A549 (cell line): Measurements from ENCODE around the gene KCTD19. TPM values are rescaled to one million over a fixed set of nuclear protein-coding genes. Genes with fewer than 3 reads are reported as not detected.

Experiments used
- ATAC-seq, 2 experiments: fragments of 200-7000 bp in 1 of 2; fragments of >200 bp in 1 of 2; cut with Nextera tagmentation in 1 of 2; cut with Tn5 transposase in 1 of 2; 3 replicates each; pipeline versions ENCODE4 v1.8.0 to v1.9.1; 2018 to 2020; ENCODE audit warnings: mild to moderate bottlenecking in 1 of 2, moderate library complexity in 1 of 2
- CTCF ChIA-PET: fragments of 300-600 bp; sonication (Branson Sonifier 250); formaldehyde crosslinking; extraction: SDS; loops from one replicate; lab custom pipeline; 2021; ENCODE audit warnings: antibody characterized with exemption, inconsistent platforms; lab: Yijun Ruan, JAX
- POLR2A ChIA-PET: fragments of 350-600 bp; formaldehyde crosslinking; extraction: SDS; loops from one replicate; lab custom pipeline; 2021; ENCODE audit warnings: antibody characterized with exemption, inconsistent platforms; lab: Yijun Ruan, JAX
- DNase-seq, 2 experiments: peaks; one replicate each; pipeline versions ENCODE4 v3.0.0 to v3.0.0-alpha.2; 2011 to 2016; ENCODE audit warnings: low read depth in 1 of 2, low spot score in 1 of 2
- FAIRE-seq: peaks from 2 replicates; lab custom pipeline; 2011; peaks lifted over from hg19 to GRCh38; lab: Jason Lieb, UNC
- H3K27ac ChIP-seq, 2 experiments: fragments of >200 bp; sonication (Bioruptor Twin); formaldehyde crosslinking; 3 replicates each; pipeline ENCODE4 v1.5.1; 2016 to 2017
- H3K4me1 ChIP-seq: fragments of >200 bp; sonication (Bioruptor Twin); formaldehyde crosslinking; 3 replicates; pipeline ENCODE4 v1.6.1; 2016
- H3K4me2 ChIP-seq: fragments of >200 bp; sonication (Bioruptor Twin); formaldehyde crosslinking; 3 replicates; pipeline ENCODE4 v1.6.1; 2016
- H3K4me3 ChIP-seq: fragments of >200 bp; sonication (Bioruptor Twin); formaldehyde crosslinking; 3 replicates; pipeline ENCODE4 v1.5.1; 2016
- H3K9me3 ChIP-seq: fragments of >200 bp; sonication (Bioruptor Twin); formaldehyde crosslinking; 3 replicates; pipeline ENCODE4 v1.6.1; 2016
- BCL3 ChIP-seq: fragments of >200 bp; sonication (Bioruptor Twin); formaldehyde crosslinking; IDR thresholded peaks from 3 replicates; pipeline ENCODE4 v1.6.1; 2016
- CBX2 ChIP-seq: fragments of 200-600 bp; sonication (generic); IDR thresholded peaks from 2 replicates; pipeline ENCODE4 v1.6.1; 2016; ENCODE audit warnings: low read depth, mild to moderate bottlenecking, borderline replicate concordance
- CHD4 ChIP-seq: fragments of 200-600 bp; sonication (generic); IDR thresholded peaks from 2 replicates; pipeline ENCODE4 v1.6.1; 2016; ENCODE audit warnings: antibody characterized with exemption, mild to moderate bottlenecking, borderline replicate concordance
- CTCF ChIP-seq: fragments of >200 bp; sonication (Bioruptor Twin); formaldehyde crosslinking; IDR thresholded peaks from 3 replicates; pipeline ENCODE4 v1.5.1; 2016
- EP300 ChIP-seq, 2 experiments: fragments of >200 bp; sonication (Bioruptor Twin); formaldehyde crosslinking; IDR thresholded peaks; 2 replicates in 1 of 2; 3 replicates in 1 of 2; pipeline ENCODE4 v1.6.1; 2016 to 2017
- ESRRA ChIP-seq: fragments of 150-350 bp; IDR thresholded peaks from 2 replicates; pipeline ENCODE4 v1.6.1; 2014; ENCODE audit warnings: mild to moderate bottlenecking, low read length, borderline replicate concordance
- FOSL2 ChIP-seq, 2 experiments: fragments of 450-650 bp in 1 of 2; fragments of >200 bp in 1 of 2; sonication (Bioruptor Twin) in 1 of 2; formaldehyde crosslinking; IDR thresholded peaks; 2 replicates each; pipeline versions ENCODE4 v1.5.0 to v1.6.1; 2016 to 2020; ENCODE audit warnings: mild to moderate bottlenecking in 1 of 2, moderate library complexity in 1 of 2
- FOXS1 ChIP-seq: fragments of 250-450 bp; sonication (Bioruptor Pico); IDR thresholded peaks from 2 replicates; pipeline ENCODE4 v1.5.0; 2020; ENCODE audit warnings: mild to moderate bottlenecking, moderate library complexity
- GATA3 ChIP-seq: IDR thresholded peaks from 2 replicates; pipeline ENCODE4 v1.6.1; 2012; ENCODE audit warnings: borderline replicate concordance
- HOXB13 ChIP-seq: fragments of 250-450 bp; sonication (Bioruptor Pico); IDR thresholded peaks from 2 replicates; pipeline ENCODE4 v1.5.0; 2020; ENCODE audit warnings: low read depth, mild to moderate bottlenecking, moderate library complexity
- MAX ChIP-seq: IDR thresholded peaks from 2 replicates; pipeline ENCODE4 v1.6.1; 2012
- MAZ ChIP-seq: fragments of 150-350 bp; IDR thresholded peaks from 2 replicates; pipeline ENCODE4 v1.6.1; 2014; ENCODE audit warnings: antibody characterized with exemption, low read depth, low read length, borderline replicate concordance
- MYC ChIP-seq: IDR thresholded peaks from 2 replicates; pipeline ENCODE4 v1.6.1; 2012; ENCODE audit warnings: mild to moderate bottlenecking, inconsistent platforms, low read length, improper control_type of control experiment, borderline replicate concordance
- NPAS2 ChIP-seq: fragments of 250-450 bp; sonication (Bioruptor Pico); IDR thresholded peaks from 2 replicates; pipeline ENCODE4 v1.8.0; 2022; ENCODE audit warnings: mild to moderate bottlenecking, moderate library complexity, borderline replicate concordance
- PBX3 ChIP-seq: IDR thresholded peaks from 2 replicates; pipeline ENCODE4 v1.6.1; 2012
- POLR2AphosphoS2 ChIP-seq: conservative IDR thresholded peaks from 2 replicates; pipeline ENCODE4 v1.6.1; 2012; ENCODE audit warnings: low read length, improper control_type of control experiment, inconsistent platforms
- RFX5 ChIP-seq: fragments of 450-650 bp; IDR thresholded peaks from 2 replicates; pipeline ENCODE4 v1.7.1; 2014; ENCODE audit warnings: antibody characterized with exemption, mild to moderate bottlenecking, moderate library complexity
- TP53 ChIP-seq: fragments of 250-450 bp; sonication (Bioruptor Pico); IDR thresholded peaks from 2 replicates; pipeline ENCODE4 v1.5.0; 2021; ENCODE audit warnings: mild to moderate bottlenecking, moderate library complexity
- ZC3H11A ChIP-seq: fragments of 450-650 bp; IDR thresholded peaks from 2 replicates; pipeline ENCODE4 v1.6.1; 2014; ENCODE audit warnings: antibody characterized with exemption, mild to moderate bottlenecking
- ZFP36 ChIP-seq: fragments of 450-650 bp; IDR thresholded peaks from 2 replicates; pipeline ENCODE4 v1.6.1; 2014; ENCODE audit warnings: borderline replicate concordance; ENCODE audit not compliant: partially characterized antibody
- ZSCAN20 ChIP-seq: fragments of 250-450 bp; sonication (Bioruptor Pico); IDR thresholded peaks from 2 replicates; pipeline ENCODE4 v1.8.0; 2022; ENCODE audit warnings: mild to moderate bottlenecking, moderate library complexity
- WGBS: methylation state at CpG from one replicate; pipeline ENCODE4 v1.1.6; 2017; ENCODE audit errors: missing lambda C conversion rate; 5-methylcytosine and 5-hydroxymethylcytosine counted together
- polyA plus RNA-seq, 4 experiments: library from polyadenylated mRNA; depleted of rRNA in 3 of 4; stranded (reverse); fragments of >200 nt; fragmentation: RNase III in 1 of 4; extraction: RNeasy Plus Mini Kit Qiagen cat#74134 plus additional on column Dnase treatment in 1 of 4; gene quantifications; 2 replicates in 3 of 4; 3 replicates in 1 of 4; pipeline ENCODE4 v1.2.3, GENCODE V29; 2011 to 2017
- TF ChIP-seq, protein P1 (sequence below): fragments of 200-600 bp; sonication (generic); IDR thresholded peaks from 2 replicates; pipeline ENCODE4 v1.6.1; 2016; ENCODE audit warnings: antibody characterized with exemption, mild to moderate bottlenecking, moderate library complexity
- TF ChIP-seq, protein P2 (sequence below): IDR thresholded peaks from 2 replicates; pipeline ENCODE4 v1.6.1; 2012; ENCODE audit warnings: low read depth, borderline replicate concordance

The KCTD19 gene
- polyA plus RNA-seq, 2 of the 4 experiments (the other 2 are of a cell fraction), result 0.57 to 1.1 TPM

GRCh38 chr16:67327743-67328142 is 1.2 kb upstream of the KCTD19 start:
- CTCF ChIA-PET, result interaction anchor here (1.0 to 6.2 kb wide), 22 partner anchors 8 to 194 kb away, joined by 3 to 49 read pairs (median 9); no protein-coding TSS in a partner anchor

DNA sequence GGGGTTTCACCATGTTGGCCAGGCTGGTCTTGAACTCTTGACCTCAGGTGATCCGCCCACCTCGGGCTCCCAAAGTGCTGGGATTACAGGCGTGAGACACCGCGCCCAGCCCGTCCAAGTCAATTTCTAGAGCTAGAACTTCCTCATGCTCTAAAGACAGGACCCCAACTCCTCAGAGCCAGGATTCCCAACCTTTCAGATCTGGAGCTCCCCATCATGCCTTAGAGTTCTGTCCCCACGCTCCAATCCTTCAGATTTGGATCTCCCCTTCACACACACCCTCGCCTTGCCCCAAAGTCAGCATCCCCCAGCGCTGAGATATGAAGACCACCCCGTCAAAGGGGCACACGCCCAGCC is 448 bp downstream of the KCTD19 start:
- peak overlapping the region; percentile 92 for H3K4me2 ChIP-seq
- FAIRE-seq, result no peak
- POLR2A ChIA-PET, result no interaction called here

More at GRCh38 chr16:67327743-67328142, 1.2 kb upstream of the KCTD19 start:
- H3K27ac ChIP-seq, result no peak overlapping the region
- H3K9me3 ChIP-seq, result no peaks in the 10 kb centered on the region
- H3K4me3 ChIP-seq, result no peak overlapping the region
- no peak for FAIRE-seq
- TF ChIP-seq BCL3 (no peak), MYC (no peak), NPAS2 (no peak), CTCF (no peak), ZSCAN20 (CRISPR knock-in tag) (no peak), GATA3 (no peak), TP53 (CRISPR knock-in tag) (no peak), ZC3H11A (no peak), POLR2AphosphoS2 (no peak)
- TF ChIP-seq, protein P1, sequence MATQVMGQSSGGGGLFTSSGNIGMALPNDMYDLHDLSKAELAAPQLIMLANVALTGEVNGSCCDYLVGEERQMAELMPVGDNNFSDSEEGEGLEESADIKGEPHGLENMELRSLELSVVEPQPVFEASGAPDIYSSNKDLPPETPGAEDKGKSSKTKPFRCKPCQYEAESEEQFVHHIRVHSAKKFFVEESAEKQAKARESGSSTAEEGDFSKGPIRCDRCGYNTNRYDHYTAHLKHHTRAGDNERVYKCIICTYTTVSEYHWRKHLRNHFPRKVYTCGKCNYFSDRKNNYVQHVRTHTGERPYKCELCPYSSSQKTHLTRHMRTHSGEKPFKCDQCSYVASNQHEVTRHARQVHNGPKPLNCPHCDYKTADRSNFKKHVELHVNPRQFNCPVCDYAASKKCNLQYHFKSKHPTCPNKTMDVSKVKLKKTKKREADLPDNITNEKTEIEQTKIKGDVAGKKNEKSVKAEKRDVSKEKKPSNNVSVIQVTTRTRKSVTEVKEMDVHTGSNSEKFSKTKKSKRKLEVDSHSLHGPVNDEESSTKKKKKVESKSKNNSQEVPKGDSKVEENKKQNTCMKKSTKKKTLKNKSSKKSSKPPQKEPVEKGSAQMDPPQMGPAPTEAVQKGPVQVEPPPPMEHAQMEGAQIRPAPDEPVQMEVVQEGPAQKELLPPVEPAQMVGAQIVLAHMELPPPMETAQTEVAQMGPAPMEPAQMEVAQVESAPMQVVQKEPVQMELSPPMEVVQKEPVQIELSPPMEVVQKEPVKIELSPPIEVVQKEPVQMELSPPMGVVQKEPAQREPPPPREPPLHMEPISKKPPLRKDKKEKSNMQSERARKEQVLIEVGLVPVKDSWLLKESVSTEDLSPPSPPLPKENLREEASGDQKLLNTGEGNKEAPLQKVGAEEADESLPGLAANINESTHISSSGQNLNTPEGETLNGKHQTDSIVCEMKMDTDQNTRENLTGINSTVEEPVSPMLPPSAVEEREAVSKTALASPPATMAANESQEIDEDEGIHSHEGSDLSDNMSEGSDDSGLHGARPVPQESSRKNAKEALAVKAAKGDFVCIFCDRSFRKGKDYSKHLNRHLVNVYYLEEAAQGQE, result no peak
- TF ChIP-seq, protein P2, sequence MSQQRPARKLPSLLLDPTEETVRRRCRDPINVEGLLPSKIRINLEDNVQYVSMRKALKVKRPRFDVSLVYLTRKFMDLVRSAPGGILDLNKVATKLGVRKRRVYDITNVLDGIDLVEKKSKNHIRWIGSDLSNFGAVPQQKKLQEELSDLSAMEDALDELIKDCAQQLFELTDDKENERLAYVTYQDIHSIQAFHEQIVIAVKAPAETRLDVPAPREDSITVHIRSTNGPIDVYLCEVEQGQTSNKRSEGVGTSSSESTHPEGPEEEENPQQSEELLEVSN, result no peak
- no peak for ATAC-seq
- no peak for DNase-seq
- POLR2A ChIA-PET, result no interaction called here
- 71% methylated on average over 3 of the region's 3 CpGs for WGBS
- H3K4me2 ChIP-seq, result no peak overlapping the region
- H3K4me1 ChIP-seq, result peaks cover 15% of the 10 kb centered on the region

More for the DNA sequence above, 448 bp downstream of the KCTD19 start:
- CTCF ChIA-PET, result interaction anchor here (0.7 to 6.2 kb wide), 39 partner anchors 8 to 159 kb away, joined by 3 to 49 read pairs (median 6); partner anchors contain the start of genes FHOD1, SLC9A5 and TPPP3
- peak overlapping the region; percentile 70 to 82 for H3K27ac ChIP-seq
- WGBS, result 9% methylated on average over 11 of the region's 11 CpGs
- peak overlapping the region; percentile 60 for H3K4me3 ChIP-seq
- DNase-seq, result no peak
- ATAC-seq, result peak in 1 of 2 experiments; percentile 11; a peak in 2 of 6 replicates
- no peaks in the 10 kb centered on the region for H3K9me3 ChIP-seq
- peaks cover 15% of the 10 kb centered on the region for H3K4me1 ChIP-seq
- no peak for TF ChIP-seq PBX3
- TF ChIP-seq TP53 (CRISPR knock-in tag), result no peak
- no peak for TF ChIP-seq EP300 (IDR thresholded peaks at IDR 0.05)
- no peak for TF ChIP-seq FOSL2 (IDR thresholded peaks at IDR 0.05)
- no peak for TF ChIP-seq FOSL2 (CRISPR knock-in tag; IDR thresholded peaks at IDR 0.05)
- no peak for TF ChIP-seq CBX2
- no peak for TF ChIP-seq MYC
- no peak for TF ChIP-seq ZFP36
- TF ChIP-seq FOXS1 (CRISPR knock-in tag), result no peak
- no peak for TF ChIP-seq ESRRA
- TF ChIP-seq MAZ, result no peak
- no peak for TF ChIP-seq CHD4
- TF ChIP-seq RFX5, result no peak
- TF ChIP-seq HOXB13, result no peak
- no peak for TF ChIP-seq MAX
